ENCODE results near the gene SLC10A4. TPM values are rescaled to one million over a fixed set of nuclear protein-coding genes. Genes with fewer than 3 reads are reported as not detected.

SLC10A4 gene
- total and polyA plus RNA-seq, 2 donors (not counting 1 experiment from before 2014, with no cell fraction given), result under 0.01 to 0.07 TPM

DNA sequence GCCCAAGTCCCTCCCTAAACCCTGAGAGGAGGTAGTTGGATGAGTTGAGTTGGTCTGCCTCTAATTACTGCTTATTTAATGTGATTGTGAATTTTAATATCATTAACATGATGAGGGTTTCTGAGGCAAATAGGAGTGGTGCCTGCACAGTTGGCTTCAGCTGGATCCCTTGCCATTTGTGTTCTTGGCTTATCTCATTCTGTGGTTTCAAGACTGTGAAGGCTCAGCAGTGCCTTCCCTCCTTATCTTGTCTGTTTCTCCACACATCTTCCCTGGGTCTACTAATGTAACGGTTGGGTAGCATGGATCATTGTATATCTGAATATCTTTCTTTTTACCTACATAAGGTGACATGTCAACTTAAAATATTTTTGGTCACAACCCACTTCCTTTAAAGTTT is 1.6 kb upstream of the SLC10A4 start:
- no peak for TF ChIP-seq EZH2 (IDR thresholded peaks at IDR 0.05; ENCODE audit: low read length, missing control alignments)
- TF ChIP-seq, protein P1, sequence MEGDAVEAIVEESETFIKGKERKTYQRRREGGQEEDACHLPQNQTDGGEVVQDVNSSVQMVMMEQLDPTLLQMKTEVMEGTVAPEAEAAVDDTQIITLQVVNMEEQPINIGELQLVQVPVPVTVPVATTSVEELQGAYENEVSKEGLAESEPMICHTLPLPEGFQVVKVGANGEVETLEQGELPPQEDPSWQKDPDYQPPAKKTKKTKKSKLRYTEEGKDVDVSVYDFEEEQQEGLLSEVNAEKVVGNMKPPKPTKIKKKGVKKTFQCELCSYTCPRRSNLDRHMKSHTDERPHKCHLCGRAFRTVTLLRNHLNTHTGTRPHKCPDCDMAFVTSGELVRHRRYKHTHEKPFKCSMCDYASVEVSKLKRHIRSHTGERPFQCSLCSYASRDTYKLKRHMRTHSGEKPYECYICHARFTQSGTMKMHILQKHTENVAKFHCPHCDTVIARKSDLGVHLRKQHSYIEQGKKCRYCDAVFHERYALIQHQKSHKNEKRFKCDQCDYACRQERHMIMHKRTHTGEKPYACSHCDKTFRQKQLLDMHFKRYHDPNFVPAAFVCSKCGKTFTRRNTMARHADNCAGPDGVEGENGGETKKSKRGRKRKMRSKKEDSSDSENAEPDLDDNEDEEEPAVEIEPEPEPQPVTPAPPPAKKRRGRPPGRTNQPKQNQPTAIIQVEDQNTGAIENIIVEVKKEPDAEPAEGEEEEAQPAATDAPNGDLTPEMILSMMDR (conservative IDR thresholded peaks at IDR 0.05 in 1 of 2, IDR thresholded peaks at IDR 0.05 in 1 of 2; ENCODE audit: low read depth in 1 of 2, low read length in 2 of 2), result no peak
- Histone ChIP-seq H3K27me3 (ENCODE audit: control insufficient read depth, insufficient read depth, low read length) (peaks cover 35% of the 10 kb centered on the region), H3K27ac (ENCODE audit: insufficient read depth, low read length) (no peak overlapping the region), H4K20me1 (ENCODE audit: control insufficient read depth, extremely low read depth, insufficient read depth, low read length) (no peaks in the 10 kb centered on the region), H3K9me3 (ENCODE audit: control insufficient read depth, insufficient read depth, low read depth, low read length) (no peaks in the 10 kb centered on the region), H3K4me1 (ENCODE audit: control insufficient read depth, extremely low read depth, insufficient read depth, low read length) (no peaks in the 10 kb centered on the region), H3K4me3 (replicated peaks in 1 of 4; ENCODE audit: control extremely low read depth in 1 of 4, insufficient read depth in 1 of 4, low read depth in 3 of 4, low read length in 4 of 4) (no peak overlapping the region), H3K4me2 (ENCODE audit: extremely low read depth, insufficient read depth, low read length) (no peak overlapping the region), H2AFZ (ENCODE audit: low read length) (no peak overlapping the region), H3K36me3 (ENCODE audit: control insufficient read depth, insufficient read depth, low read length) (no peaks in the 10 kb centered on the region), H3K79me2 (ENCODE audit: control insufficient read depth, insufficient read depth, low read length) (no peaks in the 10 kb centered on the region), H3K9ac (ENCODE audit: insufficient read depth, low read length) (no peak overlapping the region)
- DNase-seq (ENCODE audit: low read depth in 2 of 2), result no peak

DNA sequence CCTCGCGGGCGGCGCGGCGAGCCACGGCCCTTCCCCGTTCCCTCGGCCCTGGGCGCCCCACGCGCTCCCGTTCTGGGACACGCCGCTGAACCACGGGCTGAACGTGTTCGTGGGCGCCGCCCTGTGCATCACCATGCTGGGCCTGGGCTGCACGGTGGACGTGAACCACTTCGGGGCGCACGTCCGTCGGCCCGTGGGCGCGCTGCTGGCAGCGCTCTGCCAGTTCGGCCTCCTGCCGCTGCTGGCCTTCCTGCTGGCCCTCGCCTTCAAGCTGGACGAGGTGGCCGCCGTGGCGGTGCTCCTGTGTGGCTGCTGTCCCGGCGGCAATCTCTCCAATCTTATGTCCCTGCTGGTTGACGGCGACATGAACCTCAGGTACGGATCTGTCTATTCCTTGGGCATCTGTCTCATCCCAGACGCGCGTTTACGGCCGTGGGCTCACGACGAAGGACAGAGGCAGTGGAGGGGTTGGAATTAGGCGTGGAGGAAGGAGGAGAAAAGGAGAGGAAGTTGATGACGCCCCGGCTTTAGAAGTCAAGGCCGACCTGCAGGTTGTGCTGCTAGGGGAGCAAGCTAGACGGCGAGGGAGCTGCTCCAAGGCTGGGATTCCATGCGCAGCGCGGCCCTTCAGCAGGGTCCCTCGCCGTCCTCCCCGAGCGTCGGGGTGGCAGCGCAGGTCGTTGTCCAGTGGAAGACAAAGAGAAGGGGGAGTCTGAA is 792 bp downstream of the SLC10A4 start:
- Histone ChIP-seq H3K9ac (ENCODE audit: insufficient read depth, low read length) (no peak overlapping the region), H3K79me2 (ENCODE audit: control insufficient read depth, insufficient read depth, low read length) (no peaks in the 10 kb centered on the region), H3K36me3 (ENCODE audit: control insufficient read depth, insufficient read depth, low read length) (no peaks in the 10 kb centered on the region), H3K27me3 (ENCODE audit: control insufficient read depth, insufficient read depth, low read length) (peaks cover 38% of the 10 kb centered on the region), H4K20me1 (ENCODE audit: control insufficient read depth, extremely low read depth, insufficient read depth, low read length) (no peaks in the 10 kb centered on the region), H2AFZ (ENCODE audit: low read length) (no peak overlapping the region), H3K4me2 (ENCODE audit: extremely low read depth, insufficient read depth, low read length) (no peak overlapping the region), H3K27ac (ENCODE audit: insufficient read depth, low read length) (no peak overlapping the region), H3K9me3 (ENCODE audit: control insufficient read depth, insufficient read depth, low read depth, low read length) (no peaks in the 10 kb centered on the region), H3K4me3 (replicated peaks in 1 of 4; ENCODE audit: control extremely low read depth in 1 of 4, insufficient read depth in 1 of 4, low read depth in 3 of 4, low read length in 4 of 4) (no peak overlapping the region), H3K4me1 (ENCODE audit: control insufficient read depth, extremely low read depth, insufficient read depth, low read length) (no peaks in the 10 kb centered on the region)
- TF ChIP-seq, protein P1 (conservative IDR thresholded peaks at IDR 0.05 in 1 of 2, IDR thresholded peaks at IDR 0.05 in 1 of 2; ENCODE audit: low read depth in 1 of 2, low read length in 2 of 2), result no peak
- peak; percentile 98 for TF ChIP-seq EZH2 (IDR thresholded peaks at IDR 0.05; ENCODE audit: low read length, missing control alignments)
- DNase-seq (ENCODE audit: low read depth in 2 of 2), result no peak

DNA sequence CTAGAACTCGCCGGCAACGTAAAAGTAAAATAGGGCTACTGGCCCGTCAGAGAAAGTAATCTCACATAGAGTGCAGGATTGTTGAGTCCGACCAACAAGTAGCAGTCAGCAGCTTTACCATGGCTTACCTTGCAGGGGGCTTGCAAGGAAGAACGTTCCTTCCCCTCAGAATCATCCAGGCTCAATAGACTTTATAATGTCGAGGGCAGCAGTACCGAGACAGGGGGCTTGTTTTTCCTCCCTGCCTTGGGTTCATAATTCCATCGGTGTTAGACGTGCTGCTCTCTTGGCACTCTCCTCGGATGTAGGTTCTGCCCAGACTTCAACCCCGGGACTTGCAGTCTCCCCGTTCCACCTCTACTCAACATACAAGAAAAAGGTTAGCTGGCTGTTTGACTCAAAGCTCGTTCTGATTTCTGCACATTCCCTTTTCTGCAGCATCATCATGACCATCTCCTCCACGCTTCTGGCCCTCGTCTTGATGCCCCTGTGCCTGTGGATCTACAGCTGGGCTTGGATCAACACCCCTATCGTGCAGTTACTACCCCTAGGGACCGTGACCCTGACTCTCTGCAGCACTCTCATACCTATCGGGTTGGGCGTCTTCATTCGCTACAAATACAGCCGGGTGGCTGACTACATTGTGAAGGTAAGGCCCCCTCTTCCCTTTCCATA is 1.5 kb downstream of the SLC10A4 start:
- no peak for TF ChIP-seq EZH2 (IDR thresholded peaks at IDR 0.05; ENCODE audit: low read length, missing control alignments)
- TF ChIP-seq, protein P1 (conservative IDR thresholded peaks at IDR 0.05 in 1 of 2, IDR thresholded peaks at IDR 0.05 in 1 of 2; ENCODE audit: low read depth in 1 of 2, low read length in 2 of 2), result no peak
- Histone ChIP-seq H3K4me1 (ENCODE audit: control insufficient read depth, extremely low read depth, insufficient read depth, low read length) (no peaks in the 10 kb centered on the region), H3K27me3 (ENCODE audit: control insufficient read depth, insufficient read depth, low read length) (peaks cover 42% of the 10 kb centered on the region), H3K4me2 (ENCODE audit: extremely low read depth, insufficient read depth, low read length) (no peak overlapping the region), H3K9ac (ENCODE audit: insufficient read depth, low read length) (no peak overlapping the region), H2AFZ (ENCODE audit: low read length) (no peak overlapping the region), H3K4me3 (replicated peaks in 1 of 4; ENCODE audit: control extremely low read depth in 1 of 4, insufficient read depth in 1 of 4, low read depth in 3 of 4, low read length in 4 of 4) (no peak overlapping the region), H3K9me3 (ENCODE audit: control insufficient read depth, insufficient read depth, low read depth, low read length) (no peaks in the 10 kb centered on the region), H3K27ac (ENCODE audit: insufficient read depth, low read length) (no peak overlapping the region), H3K36me3 (ENCODE audit: control insufficient read depth, insufficient read depth, low read length) (no peaks in the 10 kb centered on the region), H4K20me1 (ENCODE audit: control insufficient read depth, extremely low read depth, insufficient read depth, low read length) (no peaks in the 10 kb centered on the region), H3K79me2 (ENCODE audit: control insufficient read depth, insufficient read depth, low read length) (no peaks in the 10 kb centered on the region)
- no peak for DNase-seq (ENCODE audit: low read depth in 2 of 2)

Measured in fibroblast of lung (primary cell).